Endodermal cell (in vitro differentiated cells): ENCODE data around the gene NACC1. TPM values are rescaled to one million over a fixed set of nuclear protein-coding genes. Genes with fewer than 3 reads are reported as not detected.
A peak's percentile ranks its signal among the peaks of the same experiment; 100 is the strongest.

Source experiments
- DNase-seq: peaks from one replicate; pipeline ENCODE4 v3.0.0-alpha.2; 2017
- H3K27ac ChIP-seq: 2 replicates; pipeline ENCODE4 v1.5.1; 2013; ENCODE audit warnings: mild to moderate bottlenecking, low read depth, low read length, moderate library complexity
- H3K27me3 ChIP-seq: 2 replicates; pipeline ENCODE4 v1.6.1; 2013; ENCODE audit warnings: mild to moderate bottlenecking, low read length, moderate library complexity; ENCODE audit not compliant: insufficient read depth, control insufficient read depth, poor library complexity, severe bottlenecking
- H3K36me3 ChIP-seq: 2 replicates; pipeline ENCODE4 v1.7.0; 2013; ENCODE audit warnings: mild to moderate bottlenecking, low read length, moderate library complexity; ENCODE audit not compliant: control insufficient read depth, insufficient read depth
- H3K4me1 ChIP-seq: one replicate; pipeline ENCODE4 v1.7.0; 2013; ENCODE audit warnings: low read length; ENCODE audit not compliant: control insufficient read depth, insufficient read depth
- H3K4me3 ChIP-seq: 2 replicates; pipeline ENCODE4 v1.5.1; 2013; ENCODE audit warnings: mild to moderate bottlenecking, low read length, moderate library complexity
- H3K9ac ChIP-seq: 2 replicates; pipeline ENCODE4 v1.6.1; 2013; ENCODE audit warnings: mild to moderate bottlenecking, low read length, moderate library complexity; ENCODE audit not compliant: poor library complexity, severe bottlenecking; ENCODE audit errors: extremely low read depth
- H3K9me3 ChIP-seq: 2 replicates; pipeline ENCODE4 v1.6.1; 2013; ENCODE audit warnings: mild to moderate bottlenecking, low read length, moderate library complexity; ENCODE audit not compliant: control insufficient read depth
- H3K27ac Mint-ChIP-seq: 2 replicates; pipeline ENCODE4 v1.8.0; 2020; ENCODE audit warnings: mixed read lengths
- H3K27me3 Mint-ChIP-seq: 2 replicates; pipeline ENCODE4 v1.8.0; 2021; ENCODE audit warnings: mild to moderate bottlenecking, mixed read lengths; ENCODE audit not compliant: insufficient read depth
- H3K36me3 Mint-ChIP-seq: 2 replicates; pipeline ENCODE4 v1.8.0; 2020; ENCODE audit warnings: low read depth, mixed read lengths
- H3K4me1 Mint-ChIP-seq: 2 replicates; pipeline ENCODE4 v1.8.0; 2020; ENCODE audit warnings: mixed read lengths
- H3K4me3 Mint-ChIP-seq: 2 replicates; pipeline ENCODE4 v1.8.0; 2020; ENCODE audit warnings: mild to moderate bottlenecking, moderate library complexity, mixed read lengths
- H3K9me3 Mint-ChIP-seq: 2 replicates; pipeline ENCODE4 v1.8.0; 2020; ENCODE audit warnings: mild to moderate bottlenecking, mixed read lengths
- CTCF ChIP-seq: fragments of 200-600 bp; sonication (generic); conservative IDR thresholded peaks from 2 replicates; pipeline ENCODE4 v1.5.0; 2021; ENCODE audit warnings: antibody characterized with exemption, mild to moderate bottlenecking
- WGBS, 2 experiments: methylation state at CpG; one replicate each; pipeline versions ENCODE4 v1.1.5 to v1.1.7; 2013; ENCODE audit warnings: missing lambda C conversion rate in 2 of 2, mixed read lengths in 1 of 2; ENCODE audit not compliant: insufficient coverage in 1 of 2, insufficient read length in 1 of 2; 5-methylcytosine and 5-hydroxymethylcytosine counted together
- total RNA-seq, 2 donors: library from RNA; stranded (reverse); fragmentation: NEBNext Ultra II Directional in 1 of 2; extraction: Animal tissue kit (Norgen Biotek cat#: 25700) in 1 of 2; gene quantifications; 2 replicates in 1 of 2; 3 replicates in 1 of 2; pipeline ENCODE4 v1.2.1, GENCODE V29; 2021

NACC1 gene
- total RNA-seq, 2 donors from 2014 or later: 164 to 172 TPM

GRCh38 chr19:13076787-13077186 lies 41.3 kb upstream of the NACC1 start:
- no peak overlapping the region for H3K27ac ChIP-seq
- Mint-ChIP-seq H3K27me3 (peaks cover 43% of the 10 kb centered on the region), H3K27ac (no peak overlapping the region), H3K4me1 (peaks cover 22% of the 10 kb centered on the region), H3K4me3 (no peak overlapping the region), H3K36me3 (no peaks in the 10 kb centered on the region), H3K9me3 (no peaks in the 10 kb centered on the region)
- H3K4me1 ChIP-seq: peaks cover 10% of the 10 kb centered on the region
- H3K9ac ChIP-seq: no peak overlapping the region
- H3K9me3 ChIP-seq: no peaks in the 10 kb centered on the region
- no peak for TF ChIP-seq CTCF
- 80 to 92% methylated on average over 2 to 6 of the region's 6 CpGs for WGBS, 2 experiments
- H3K4me3 ChIP-seq: no peak overlapping the region
- no peak for DNase-seq
- H3K27me3 ChIP-seq: no peaks in the 10 kb centered on the region
- H3K36me3 ChIP-seq: no peaks in the 10 kb centered on the region

GRCh38 chr19:13077240-13077639 lies 40.8 kb upstream of the NACC1 start:
- Histone ChIP-seq H3K9ac (no peak overlapping the region), H3K27ac (no peak overlapping the region), H3K4me3 (no peak overlapping the region), H3K9me3 (no peaks in the 10 kb centered on the region), H3K27me3 (no peaks in the 10 kb centered on the region), H3K4me1 (peaks cover 10% of the 10 kb centered on the region), H3K36me3 (no peaks in the 10 kb centered on the region)
- H3K4me3 Mint-ChIP-seq: no peak overlapping the region
- H3K9me3 Mint-ChIP-seq: no peaks in the 10 kb centered on the region
- H3K27ac Mint-ChIP-seq: no peak overlapping the region
- H3K36me3 Mint-ChIP-seq: no peaks in the 10 kb centered on the region
- peaks cover 42% of the 10 kb centered on the region for H3K27me3 Mint-ChIP-seq
- TF ChIP-seq CTCF: no peak
- WGBS, 2 experiments: 68 to 84% methylated on average over 6 to 11 of the region's 11 CpGs
- peaks cover 26% of the 10 kb centered on the region for H3K4me1 Mint-ChIP-seq
- DNase-seq: no peak

- H3K27me3 ChIP-seq: no peaks in the 10 kb centered on the region
- Mint-ChIP-seq H3K27me3 (peaks cover 38% of the 10 kb centered on the region), H3K27ac (no peak overlapping the region), H3K36me3 (no peaks in the 10 kb centered on the region), H3K4me3 (no peak overlapping the region), H3K4me1 (peaks cover 29% of the 10 kb centered on the region), H3K9me3 (no peaks in the 10 kb centered on the region)
- H3K36me3 ChIP-seq: no peaks in the 10 kb centered on the region
- H3K4me3 ChIP-seq: no peak overlapping the region
- 84 to 86% methylated on average over 1 to 10 of the region's 10 CpGs for WGBS, 2 experiments
- no peak overlapping the region for H3K27ac ChIP-seq
- no peak overlapping the region for H3K9ac ChIP-seq
- peak; percentile 50 for DNase-seq
- peaks cover 10% of the 10 kb centered on the region for H3K4me1 ChIP-seq
- TF ChIP-seq CTCF: no peak
- no peaks in the 10 kb centered on the region for H3K9me3 ChIP-seq
These were observed 39.7 kb upstream of the NACC1 start for GRCh38 chr19:13078381-13078780.
